ENCODE data around the gene IL17F.
A peak's percentile ranks its signal among the peaks of the same experiment; 100 is the strongest.

Gene IL17F

DNA sequence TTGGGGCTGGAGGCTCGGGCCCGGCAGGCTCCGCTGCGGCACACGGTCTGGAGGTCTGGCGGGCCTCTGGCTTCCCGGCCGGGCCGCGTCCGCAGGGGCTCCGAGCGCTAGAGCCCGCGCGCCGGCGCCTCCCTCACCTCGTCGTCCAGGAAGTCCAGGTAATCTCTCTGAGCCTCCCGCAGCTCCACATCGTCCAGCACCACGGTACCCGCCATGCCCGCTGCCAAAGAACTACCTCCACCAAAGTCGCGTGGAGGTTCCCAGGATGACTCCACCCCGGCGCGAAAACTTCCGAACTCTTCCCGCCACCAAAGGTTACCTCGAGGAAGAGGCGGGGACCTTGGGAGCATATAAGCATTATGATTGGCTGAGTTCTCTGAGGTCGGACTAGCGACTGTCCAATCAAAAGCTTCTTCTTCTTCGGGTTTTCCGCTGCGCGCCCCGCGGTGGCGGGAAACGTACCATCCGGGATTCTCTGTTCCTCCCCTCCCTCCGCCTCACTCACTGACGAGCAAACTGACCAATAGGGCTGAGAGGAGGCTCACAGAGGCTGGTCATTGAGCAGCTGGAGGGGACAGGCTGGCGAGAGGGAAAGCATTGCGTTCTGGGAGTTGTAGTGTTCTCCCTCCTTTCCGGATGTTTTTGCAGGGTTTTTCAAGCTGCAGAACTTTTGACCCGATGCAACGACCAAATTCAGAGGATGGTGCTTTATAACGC is 40.3 kb upstream of the IL17F start, which contains the start of gene MCM3:
TSS of gene MCM3 (minus strand) at position 283 of the 717 bp plus-strand sequence. CDS start at position 215, 68 bp downstream.
- DNase-seq (ENCODE audit: low read depth): peak; percentile 97
- peak within 1 kb of the TSS; percentile 84 for H3K4me3 ChIP-seq (ENCODE audit: low read length)
- TF ChIP-seq, protein P1, sequence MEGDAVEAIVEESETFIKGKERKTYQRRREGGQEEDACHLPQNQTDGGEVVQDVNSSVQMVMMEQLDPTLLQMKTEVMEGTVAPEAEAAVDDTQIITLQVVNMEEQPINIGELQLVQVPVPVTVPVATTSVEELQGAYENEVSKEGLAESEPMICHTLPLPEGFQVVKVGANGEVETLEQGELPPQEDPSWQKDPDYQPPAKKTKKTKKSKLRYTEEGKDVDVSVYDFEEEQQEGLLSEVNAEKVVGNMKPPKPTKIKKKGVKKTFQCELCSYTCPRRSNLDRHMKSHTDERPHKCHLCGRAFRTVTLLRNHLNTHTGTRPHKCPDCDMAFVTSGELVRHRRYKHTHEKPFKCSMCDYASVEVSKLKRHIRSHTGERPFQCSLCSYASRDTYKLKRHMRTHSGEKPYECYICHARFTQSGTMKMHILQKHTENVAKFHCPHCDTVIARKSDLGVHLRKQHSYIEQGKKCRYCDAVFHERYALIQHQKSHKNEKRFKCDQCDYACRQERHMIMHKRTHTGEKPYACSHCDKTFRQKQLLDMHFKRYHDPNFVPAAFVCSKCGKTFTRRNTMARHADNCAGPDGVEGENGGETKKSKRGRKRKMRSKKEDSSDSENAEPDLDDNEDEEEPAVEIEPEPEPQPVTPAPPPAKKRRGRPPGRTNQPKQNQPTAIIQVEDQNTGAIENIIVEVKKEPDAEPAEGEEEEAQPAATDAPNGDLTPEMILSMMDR (conservative IDR thresholded peaks at IDR 0.05; ENCODE audit: low read depth, low read length): no peak

DNA sequence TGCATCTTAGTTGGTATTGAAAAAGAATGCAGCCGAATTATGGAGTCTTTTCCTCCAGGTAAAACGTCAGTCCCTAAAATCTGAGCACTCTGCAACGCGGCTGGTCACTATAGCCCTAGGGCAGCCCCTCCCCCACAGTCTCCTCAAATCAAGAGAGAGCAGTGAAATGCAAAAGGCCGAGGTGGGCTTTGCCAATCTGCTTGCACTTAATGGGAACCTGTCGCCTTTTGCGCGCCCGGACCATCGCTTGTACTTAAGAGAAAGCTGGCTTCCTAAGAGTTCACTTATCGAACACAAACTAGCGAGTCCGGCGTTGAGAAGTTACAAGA is 39.8 kb upstream of the IL17F start:
- H3K4me3 ChIP-seq (ENCODE audit: low read length): peak overlapping the region; percentile 84
- TF ChIP-seq, protein P1 (conservative IDR thresholded peaks at IDR 0.05; ENCODE audit: low read depth, low read length): no peak
- no peak for DNase-seq (ENCODE audit: low read depth)

DNA sequence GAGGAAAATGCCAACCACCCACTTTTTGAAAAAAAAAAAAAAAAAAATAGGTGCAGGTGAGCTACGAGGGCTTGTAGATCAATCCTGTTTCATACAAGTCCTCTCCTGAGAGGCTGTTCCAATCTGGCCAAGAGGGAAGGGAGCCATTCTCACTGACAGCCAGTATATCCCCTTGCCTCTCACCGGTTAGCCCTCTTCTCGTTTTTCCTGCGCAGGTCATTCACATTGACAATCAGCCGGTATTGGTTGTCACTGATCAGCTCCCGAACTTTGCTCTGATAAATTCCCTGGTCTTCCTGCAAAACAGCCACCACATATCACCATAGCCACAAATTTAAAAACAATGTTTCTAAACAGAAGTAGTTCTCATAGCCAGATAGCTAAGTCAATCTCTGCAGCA is 38.8 kb upstream of the IL17F start:
- DNase-seq (ENCODE audit: low read depth): no peak
- TF ChIP-seq, protein P1 (conservative IDR thresholded peaks at IDR 0.05; ENCODE audit: low read depth, low read length): no peak
- peak overlapping the region; percentile 84 for H3K4me3 ChIP-seq (ENCODE audit: low read length)

DNA sequence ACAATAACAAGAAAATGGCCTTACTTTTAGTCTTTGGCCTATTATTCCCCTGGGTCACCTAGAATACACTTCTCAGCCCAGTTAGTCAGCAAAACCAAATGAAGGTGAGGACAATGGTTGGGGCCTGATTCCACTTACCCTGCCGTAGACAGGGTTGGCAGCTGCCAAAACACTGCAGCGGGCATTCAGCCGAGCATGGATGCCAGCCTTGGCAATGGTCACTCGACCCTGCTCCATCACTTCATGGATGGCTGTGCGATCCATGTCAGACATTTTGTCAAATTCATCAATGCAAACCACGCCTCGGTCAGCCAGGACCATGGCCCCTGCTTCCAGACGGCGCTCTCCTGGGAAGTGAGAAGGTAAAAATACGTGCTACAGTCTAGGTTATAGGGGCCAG is 31.8 kb upstream of the IL17F start:
- no peak for DNase-seq (ENCODE audit: low read depth)
- no peak overlapping the region for H3K4me3 ChIP-seq (ENCODE audit: low read length)
- TF ChIP-seq, protein P1 (conservative IDR thresholded peaks at IDR 0.05; ENCODE audit: low read depth, low read length): no peak

- TF ChIP-seq, protein P1 (conservative IDR thresholded peaks at IDR 0.05; ENCODE audit: low read depth, low read length): no peak
- H3K4me3 ChIP-seq (ENCODE audit: low read length): no peak overlapping the region
- no peak for DNase-seq (ENCODE audit: low read depth)
These were observed 27.7 kb upstream of the IL17F start for GRCh38 chr6:52271852-52272460.

DNA sequence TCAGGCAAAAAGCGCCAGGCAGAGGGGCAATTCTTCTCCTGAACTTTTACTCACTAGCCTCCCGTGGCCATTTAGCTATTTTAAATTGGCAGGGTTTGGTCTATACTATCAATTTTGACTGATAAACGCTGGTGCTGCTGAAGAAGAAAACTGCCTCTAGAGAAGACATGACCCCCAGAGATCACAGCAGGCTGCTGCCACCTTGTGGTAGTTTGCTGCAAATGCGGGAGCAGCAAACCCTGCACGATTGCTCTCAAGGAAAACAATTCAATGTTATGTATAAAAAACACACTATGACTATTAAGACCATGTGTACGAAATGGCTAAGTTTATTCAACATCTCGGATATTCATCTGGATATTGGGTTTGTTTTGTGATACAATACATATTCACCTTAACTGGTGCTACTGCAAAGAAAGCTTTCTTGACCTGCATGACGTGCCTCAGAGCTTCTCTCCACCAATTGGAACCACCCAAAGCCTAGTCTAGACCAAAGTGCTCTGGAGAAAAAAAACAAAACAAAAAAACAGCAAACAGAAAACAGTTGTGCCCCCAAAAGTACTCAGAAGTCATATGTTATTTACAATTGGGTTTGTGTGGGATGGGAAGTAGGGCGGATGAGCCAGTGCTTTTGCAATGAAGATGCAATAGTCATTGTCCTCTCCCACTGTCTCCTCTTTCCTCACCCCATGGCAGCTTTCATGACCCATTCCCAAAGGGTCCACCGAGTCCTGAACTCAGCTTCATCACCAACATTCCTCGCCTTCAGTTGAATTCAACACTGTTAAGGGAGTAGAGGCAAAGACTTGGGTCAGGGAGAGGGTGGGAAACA is 19.6 kb upstream of the IL17F start:
- peak; percentile 10 for DNase-seq (ENCODE audit: low read depth)
- TF ChIP-seq, protein P1 (conservative IDR thresholded peaks at IDR 0.05; ENCODE audit: low read depth, low read length): peak; percentile 100
- H3K4me3 ChIP-seq (ENCODE audit: low read length): no peak overlapping the region

All from retinal pigment epithelial cell (primary cell).